GM23338 (cell line): ENCODE measurements around the gene PTPA. TPM values are rescaled to one million over a fixed set of nuclear protein-coding genes. Genes with fewer than 3 reads are reported as not detected.

ENCODE experiments used
- ATAC-seq: fragments of 200-7000 bp; cut with Tn5 transposase; 3 replicates; pipeline ENCODE4 v1.9.1; 2020
- DNase-seq: peaks from one replicate; pipeline ENCODE4 v3.0.0-alpha.2; 2015; ENCODE audit warnings: low spot score
- H2AFZ ChIP-seq: fragments of 200-600 bp; sonication (generic); 2 replicates; pipeline ENCODE4 v1.8.0; 2016; ENCODE audit warnings: antibody characterized with exemption, mild to moderate bottlenecking, moderate library complexity
- H3F3A ChIP-seq: fragments of 200-600 bp; sonication (generic); replicated peaks from 2 replicates; pipeline ENCODE4 v1.8.0; 2017; ENCODE audit warnings: antibody characterized with exemption, mixed run types, low read depth
- H3K27ac ChIP-seq: fragments of 200-600 bp; sonication (generic); 2 replicates; pipeline ENCODE4 v1.6.1; 2016; ENCODE audit warnings: low read depth
- H3K27me3 ChIP-seq: fragments of 200-600 bp; sonication (generic); 2 replicates; pipeline ENCODE4 v1.8.0; 2016; ENCODE audit warnings: mild to moderate bottlenecking, mixed run types, moderate library complexity; ENCODE audit not compliant: insufficient read depth
- H3K36me3 ChIP-seq: fragments of 200-600 bp; sonication (generic); 2 replicates; pipeline ENCODE4 v1.8.0; 2016; ENCODE audit warnings: mild to moderate bottlenecking; ENCODE audit not compliant: insufficient read depth
- H3K4me1 ChIP-seq: fragments of 200-600 bp; sonication (generic); 2 replicates; pipeline ENCODE4 v1.8.0; 2016; ENCODE audit warnings: mild to moderate bottlenecking, moderate library complexity; ENCODE audit not compliant: insufficient read depth
- H3K4me2 ChIP-seq: fragments of 200-600 bp; sonication (generic); 2 replicates; pipeline ENCODE4 v1.7.1; 2017; ENCODE audit warnings: mixed run types
- H3K4me3 ChIP-seq: fragments of 200-600 bp; sonication (generic); 2 replicates; pipeline ENCODE4 v1.6.1; 2016; ENCODE audit warnings: mixed run types
- H3K79me2 ChIP-seq: fragments of 200-600 bp; sonication (generic); replicated peaks from 2 replicates; pipeline ENCODE4 v1.8.0; 2017; ENCODE audit warnings: mild to moderate bottlenecking; ENCODE audit not compliant: insufficient read depth
- H3K9me2 ChIP-seq: fragments of 200-600 bp; sonication (generic); 2 replicates; pipeline ENCODE4 v1.8.0; 2017; ENCODE audit not compliant: insufficient read depth
- H4K20me1 ChIP-seq: fragments of 200-600 bp; sonication (generic); replicated peaks from 2 replicates; pipeline ENCODE4 v1.8.0; 2017; ENCODE audit warnings: mild to moderate bottlenecking; ENCODE audit not compliant: insufficient read depth
- H3K27ac Mint-ChIP-seq: 2 replicates; pipeline ENCODE4 v1.8.0; 2020; ENCODE audit warnings: inconsistent platforms, mild to moderate bottlenecking, moderate library complexity, mixed read lengths
- H3K27me3 Mint-ChIP-seq: 3 replicates; pipeline ENCODE4 v1.8.0; 2022; ENCODE audit warnings: low read depth, mild to moderate bottlenecking, moderate library complexity, mixed read lengths, inconsistent platforms; ENCODE audit not compliant: insufficient read depth, poor library complexity
- H3K36me3 Mint-ChIP-seq: 3 replicates; pipeline ENCODE4 v1.8.0; 2021; ENCODE audit warnings: low read depth, mild to moderate bottlenecking, inconsistent platforms, moderate library complexity, mixed read lengths
- H3K4me1 Mint-ChIP-seq: 3 replicates; pipeline ENCODE4 v1.8.0; 2020; ENCODE audit warnings: mild to moderate bottlenecking, inconsistent platforms, mixed read lengths
- H3K4me3 Mint-ChIP-seq: 3 replicates; pipeline ENCODE4 v1.8.0; 2021; ENCODE audit warnings: moderate library complexity, mild to moderate bottlenecking, inconsistent platforms, mixed read lengths
- H3K9me3 Mint-ChIP-seq: 3 replicates; pipeline ENCODE4 v1.8.0; 2020; ENCODE audit warnings: moderate library complexity, mild to moderate bottlenecking, inconsistent platforms, mixed read lengths
- EZH2 ChIP-seq: fragments of 200-600 bp; sonication (generic); IDR thresholded peaks from one replicate; pipeline ENCODE4 v1.8.0; 2017; ENCODE audit warnings: antibody characterized with exemption, mild to moderate bottlenecking, low read depth; ENCODE audit not compliant: unreplicated experiment
- JUNB ChIP-seq: IDR thresholded peaks from one replicate; pipeline ENCODE4 v1.6.1; 2016; ENCODE audit warnings: antibody characterized with exemption; ENCODE audit not compliant: unreplicated experiment
- NANOG ChIP-seq: IDR thresholded peaks from 2 replicates; pipeline ENCODE4 v1.6.1; 2016; ENCODE audit warnings: antibody characterized with exemption, borderline replicate concordance
- polyA plus RNA-seq: library from polyadenylated mRNA; unstranded; fragments of >200 nt; fragmentation: Nextera tagmentation; extraction: Ambion mirVana; gene quantifications from 2 replicates; pipeline ENCODE4 v1.2.1, GENCODE V29; 2016
- total RNA-seq: library from RNA; depleted of rRNA; stranded (reverse); fragments of >200 nt; shearing (Covaris generic); gene quantifications from 2 replicates; pipeline ENCODE4 v1.2.3, GENCODE V29; 2014
- TF ChIP-seq, protein P1 (sequence below): fragments of 250-450 bp; sonication (Bioruptor Pico); IDR thresholded peaks from 2 replicates; pipeline ENCODE4 v1.5.0; 2020; ENCODE audit warnings: mild to moderate bottlenecking, moderate library complexity

Gene PTPA
- total and polyA plus RNA-seq, 2 experiments from 2014 or later, result 53.9 to 122 TPM

DNA sequence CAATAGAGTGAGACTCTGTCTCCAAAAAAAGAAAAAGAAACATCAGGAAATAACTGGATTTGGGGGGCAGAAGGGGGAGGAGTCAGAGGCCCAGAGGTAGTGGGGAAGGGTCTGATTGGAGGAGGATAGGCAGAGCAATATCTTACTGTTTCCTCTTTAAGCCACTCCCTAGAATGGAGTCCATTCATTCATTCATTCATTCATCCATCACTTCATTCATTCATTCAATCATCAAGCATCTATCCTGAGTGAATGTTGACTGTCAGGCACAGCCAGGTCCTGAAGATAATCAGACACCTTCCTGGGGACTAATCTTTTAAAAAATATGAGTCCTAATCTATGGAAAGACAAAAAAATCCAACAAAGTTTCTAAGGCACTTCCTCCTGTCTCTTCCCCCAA, 54.0 kb downstream of the PTPA start:
- H3K9me3 Mint-ChIP-seq, result peaks cover 3% of the 10 kb centered on the region; the same call in 2 of the 3 replicates

More for the DNA sequence above, 54.0 kb downstream of the PTPA start:
- Histone ChIP-seq H3F3A (0 out of 2 replicates have a peak, but pooled peaks cover 4% of the 10 kb centered on the region), H3K36me3 (no peaks in the 10 kb centered on the region), H3K79me2 (no peaks in the 10 kb centered on the region), H3K27ac (no peak overlapping the region), H3K4me3 (no peak overlapping the region), H3K4me2 (no peak overlapping the region), H3K27me3 (0 out of 2 replicates have a peak, but pooled peaks cover 2% of the 10 kb centered on the region), H3K9me2 (no peaks in the 10 kb centered on the region), H2AFZ (no peak overlapping the region), H3K4me1 (peaks cover 25% of the 10 kb centered on the region), H4K20me1 (no peaks in the 10 kb centered on the region)
- Mint-ChIP-seq H3K27me3 (peaks cover 17% of the 10 kb centered on the region), H3K27ac (no peak overlapping the region), H3K36me3 (peaks cover 6% of the 10 kb centered on the region; the same call in 2 of the 3 replicates), H3K4me3 (no peak overlapping the region), H3K4me1 (peaks cover 25% of the 10 kb centered on the region)
- TF ChIP-seq JUNB (no peak), EZH2 (no peak), NANOG (no peak)
- TF ChIP-seq, protein P1, sequence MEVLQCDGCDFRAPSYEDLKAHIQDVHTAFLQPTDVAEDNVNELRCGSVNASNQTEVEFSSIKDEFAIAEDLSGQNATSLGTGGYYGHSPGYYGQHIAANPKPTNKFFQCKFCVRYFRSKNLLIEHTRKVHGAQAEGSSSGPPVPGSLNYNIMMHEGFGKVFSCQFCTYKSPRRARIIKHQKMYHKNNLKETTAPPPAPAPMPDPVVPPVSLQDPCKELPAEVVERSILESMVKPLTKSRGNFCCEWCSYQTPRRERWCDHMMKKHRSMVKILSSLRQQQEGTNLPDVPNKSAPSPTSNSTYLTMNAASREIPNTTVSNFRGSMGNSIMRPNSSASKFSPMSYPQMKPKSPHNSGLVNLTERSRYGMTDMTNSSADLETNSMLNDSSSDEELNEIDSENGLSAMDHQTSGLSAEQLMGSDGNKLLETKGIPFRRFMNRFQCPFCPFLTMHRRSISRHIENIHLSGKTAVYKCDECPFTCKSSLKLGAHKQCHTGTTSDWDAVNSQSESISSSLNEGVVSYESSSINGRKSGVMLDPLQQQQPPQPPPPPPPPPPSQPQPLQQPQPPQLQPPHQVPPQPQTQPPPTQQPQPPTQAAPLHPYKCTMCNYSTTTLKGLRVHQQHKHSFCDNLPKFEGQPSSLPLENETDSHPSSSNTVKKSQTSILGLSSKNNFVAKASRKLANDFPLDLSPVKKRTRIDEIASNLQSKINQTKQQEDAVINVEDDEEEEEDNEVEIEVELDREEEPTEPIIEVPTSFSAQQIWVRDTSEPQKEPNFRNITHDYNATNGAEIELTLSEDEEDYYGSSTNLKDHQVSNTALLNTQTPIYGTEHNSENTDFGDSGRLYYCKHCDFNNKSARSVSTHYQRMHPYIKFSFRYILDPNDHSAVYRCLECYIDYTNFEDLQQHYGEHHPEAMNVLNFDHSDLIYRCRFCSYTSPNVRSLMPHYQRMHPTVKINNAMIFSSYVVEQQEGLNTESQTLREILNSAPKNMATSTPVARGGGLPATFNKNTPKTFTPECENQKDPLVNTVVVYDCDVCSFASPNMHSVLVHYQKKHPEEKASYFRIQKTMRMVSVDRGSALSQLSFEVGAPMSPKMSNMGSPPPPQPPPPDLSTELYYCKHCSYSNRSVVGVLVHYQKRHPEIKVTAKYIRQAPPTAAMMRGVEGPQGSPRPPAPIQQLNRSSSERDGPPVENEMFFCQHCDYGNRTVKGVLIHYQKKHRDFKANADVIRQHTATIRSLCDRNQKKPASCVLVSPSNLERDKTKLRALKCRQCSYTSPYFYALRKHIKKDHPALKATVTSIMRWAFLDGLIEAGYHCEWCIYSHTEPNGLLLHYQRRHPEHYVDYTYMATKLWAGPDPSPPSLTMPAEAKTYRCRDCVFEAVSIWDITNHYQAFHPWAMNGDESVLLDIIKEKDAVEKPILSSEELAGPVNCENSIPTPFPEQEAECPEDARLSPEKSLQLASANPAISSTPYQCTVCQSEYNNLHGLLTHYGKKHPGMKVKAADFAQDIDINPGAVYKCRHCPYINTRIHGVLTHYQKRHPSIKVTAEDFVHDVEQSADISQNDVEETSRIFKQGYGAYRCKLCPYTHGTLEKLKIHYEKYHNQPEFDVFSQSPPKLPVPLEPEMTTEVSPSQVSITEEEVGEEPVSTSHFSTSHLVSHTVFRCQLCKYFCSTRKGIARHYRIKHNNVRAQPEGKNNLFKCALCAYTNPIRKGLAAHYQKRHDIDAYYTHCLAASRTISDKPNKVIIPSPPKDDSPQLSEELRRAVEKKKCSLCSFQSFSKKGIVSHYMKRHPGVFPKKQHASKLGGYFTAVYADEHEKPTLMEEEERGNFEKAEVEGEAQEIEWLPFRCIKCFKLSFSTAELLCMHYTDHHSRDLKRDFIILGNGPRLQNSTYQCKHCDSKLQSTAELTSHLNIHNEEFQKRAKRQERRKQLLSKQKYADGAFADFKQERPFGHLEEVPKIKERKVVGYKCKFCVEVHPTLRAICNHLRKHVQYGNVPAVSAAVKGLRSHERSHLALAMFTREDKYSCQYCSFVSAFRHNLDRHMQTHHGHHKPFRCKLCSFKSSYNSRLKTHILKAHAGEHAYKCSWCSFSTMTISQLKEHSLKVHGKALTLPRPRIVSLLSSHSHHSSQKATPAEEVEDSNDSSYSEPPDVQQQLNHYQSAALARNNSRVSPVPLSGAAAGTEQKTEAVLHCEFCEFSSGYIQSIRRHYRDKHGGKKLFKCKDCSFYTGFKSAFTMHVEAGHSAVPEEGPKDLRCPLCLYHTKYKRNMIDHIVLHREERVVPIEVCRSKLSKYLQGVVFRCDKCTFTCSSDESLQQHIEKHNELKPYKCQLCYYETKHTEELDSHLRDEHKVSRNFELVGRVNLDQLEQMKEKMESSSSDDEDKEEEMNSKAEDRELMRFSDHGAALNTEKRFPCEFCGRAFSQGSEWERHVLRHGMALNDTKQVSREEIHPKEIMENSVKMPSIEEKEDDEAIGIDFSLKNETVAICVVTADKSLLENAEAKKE (CRISPR knock-in tag), result no peak
- ATAC-seq (no peak), DNase-seq (no peak)
